GM21825 (cell line): ENCODE measurements around the gene NHEJ1.

ENCODE experiments used
- ATAC-seq: cut with Tn5 transposase; IDR thresholded peaks from one replicate; pipeline ENCODE4 v1.9.1; 2021; ENCODE audit warnings: mild to moderate bottlenecking, moderate library complexity; ENCODE audit not compliant: unreplicated experiment

Gene NHEJ1

GRCh38 chr2:219168932-219169331, 8.3 kb upstream of the NHEJ1 start:
- no peak for ATAC-seq

- ATAC-seq, result no peak
Observed at GRCh38 chr2:219168526-219168925, 7.9 kb upstream of the NHEJ1 start.

- no peak for ATAC-seq
Observed at GRCh38 chr2:219167997-219168396, 7.4 kb upstream of the NHEJ1 start.

GRCh38 chr2:219165058-219165911, 4.7 kb upstream of the NHEJ1 start:
- ATAC-seq, result no peak

DNA sequence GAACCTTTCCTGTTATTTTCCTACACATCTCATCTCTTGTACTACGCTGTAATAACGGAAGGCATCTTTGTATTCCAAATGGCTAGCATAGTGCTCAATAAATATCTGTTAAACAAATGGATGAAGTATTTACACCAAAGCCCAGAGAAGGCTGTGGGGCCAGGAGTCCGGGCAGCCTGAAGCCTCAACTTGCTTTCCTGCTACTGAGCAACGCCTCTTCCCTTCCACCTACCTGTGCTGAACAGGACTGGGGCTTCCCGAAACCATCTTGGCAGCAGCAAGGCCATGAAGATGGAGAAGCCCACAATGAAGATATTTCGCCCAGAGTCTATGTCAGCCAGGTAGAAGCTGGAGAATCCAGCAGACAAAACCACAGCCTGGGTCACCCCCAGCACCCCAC, 2.5 kb upstream of the NHEJ1 start:
- no peak for ATAC-seq

DNA sequence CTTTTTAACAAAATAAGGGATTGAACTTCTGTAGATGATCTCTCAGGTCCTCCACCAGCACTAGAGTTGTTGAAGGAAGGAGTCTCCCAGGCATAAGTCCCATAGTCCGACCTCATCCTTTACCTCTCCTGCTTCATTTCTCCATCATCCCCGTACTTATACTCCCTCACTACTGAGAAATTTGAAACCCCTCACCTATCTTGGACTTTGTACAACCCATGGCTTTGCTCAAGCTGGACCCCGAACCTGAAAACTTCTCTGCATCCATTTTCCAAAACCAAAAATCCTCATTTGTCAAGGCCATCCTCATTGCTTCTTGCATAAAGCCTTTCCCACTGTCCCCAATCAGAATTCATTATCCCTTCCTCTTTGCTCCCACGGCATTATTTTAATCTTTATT, 482 bp upstream of the NHEJ1 start:
- ATAC-seq, result no peak

DNA sequence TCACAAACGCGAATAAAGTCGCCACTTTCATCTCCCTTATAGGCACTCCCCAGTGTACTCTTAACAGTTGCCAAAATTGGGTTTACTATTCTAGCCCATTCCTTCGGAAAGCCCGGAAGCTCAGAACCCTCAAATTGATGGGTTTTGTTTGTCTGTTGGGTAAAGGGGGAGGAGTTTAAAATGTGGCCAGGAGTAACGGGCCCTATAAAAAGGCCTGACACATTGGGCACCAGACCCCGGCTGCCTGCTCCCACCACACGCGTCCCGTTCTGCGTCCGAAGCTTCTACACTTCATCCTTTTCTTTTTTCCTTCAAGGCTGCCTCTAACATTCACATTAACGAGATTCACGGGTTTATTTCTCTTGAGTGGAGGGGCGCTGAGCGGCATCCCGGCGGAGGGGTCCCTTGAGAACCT, 837 bp downstream of the NHEJ1 start:
- no peak for ATAC-seq

- no peak for ATAC-seq
Observed at GRCh38 chr2:219158586-219158985, 2.0 kb downstream of the NHEJ1 start.

DNA sequence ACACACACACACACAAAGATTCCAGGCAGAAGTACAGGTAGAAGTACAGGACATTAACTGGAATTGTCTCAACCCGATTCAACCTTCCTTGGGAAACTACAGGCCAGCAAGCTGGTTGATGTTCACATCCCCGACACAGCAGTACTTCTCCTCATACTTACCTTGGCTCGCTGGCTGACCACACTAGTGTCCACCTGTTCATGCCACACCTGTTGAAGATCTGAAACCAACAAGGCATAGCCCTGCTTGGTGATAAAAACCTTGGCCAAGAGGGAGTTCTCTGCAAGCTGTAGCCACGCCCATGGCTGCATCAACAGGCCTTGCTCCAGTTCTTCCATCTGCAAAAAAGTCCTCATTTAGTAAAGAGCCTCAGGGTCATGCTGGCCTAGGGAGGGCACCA, 2.6 kb downstream of the NHEJ1 start:
- no peak for ATAC-seq

DNA sequence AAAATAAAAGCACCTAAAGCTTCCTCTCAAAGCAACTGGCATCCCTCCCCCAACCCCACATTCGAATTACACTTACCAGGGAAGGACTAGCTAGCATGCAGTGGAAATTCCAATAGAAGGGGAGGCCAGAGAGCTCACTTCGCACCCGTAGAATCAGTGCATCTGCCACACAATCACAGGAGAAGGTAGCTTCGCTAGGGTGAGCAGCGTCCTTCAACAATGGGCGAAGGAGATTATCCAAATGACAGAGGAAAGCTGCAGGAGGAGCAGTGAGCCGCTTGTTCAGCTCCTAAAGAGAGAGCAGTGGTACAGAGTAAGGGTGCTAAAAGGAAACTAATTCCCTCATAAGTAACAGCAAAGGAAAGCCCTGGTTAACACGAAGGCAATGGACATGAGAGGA, 3.2 kb downstream of the NHEJ1 start:
- no peak for ATAC-seq

DNA sequence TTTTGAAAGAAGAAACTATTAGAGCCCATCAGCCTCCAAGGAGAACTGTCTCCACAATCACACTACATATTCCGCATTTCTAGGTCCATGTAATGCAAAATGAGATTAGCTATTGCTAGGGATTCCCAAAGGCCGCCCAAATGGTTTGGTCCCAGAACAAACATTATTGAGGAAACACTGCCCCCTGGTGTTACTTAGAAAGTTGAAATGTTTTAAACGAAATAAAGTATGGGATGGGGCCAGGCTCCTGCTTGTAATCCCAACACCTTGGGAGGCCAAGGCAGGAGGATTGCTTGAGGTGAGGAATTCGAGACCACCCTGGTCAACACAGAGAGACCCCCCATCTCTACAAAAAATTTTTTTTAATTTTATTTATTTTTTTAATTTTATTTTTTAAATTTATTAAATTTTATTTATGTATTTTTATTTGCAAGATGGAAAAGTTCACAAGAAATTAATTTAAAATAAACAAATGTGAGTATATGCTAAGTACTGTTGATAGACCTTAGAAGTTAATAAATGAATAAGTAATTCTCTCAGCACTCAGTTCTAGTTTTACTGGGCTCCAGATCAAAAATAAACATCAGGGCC, 5.5 kb downstream of the NHEJ1 start:
- no peak for ATAC-seq

DNA sequence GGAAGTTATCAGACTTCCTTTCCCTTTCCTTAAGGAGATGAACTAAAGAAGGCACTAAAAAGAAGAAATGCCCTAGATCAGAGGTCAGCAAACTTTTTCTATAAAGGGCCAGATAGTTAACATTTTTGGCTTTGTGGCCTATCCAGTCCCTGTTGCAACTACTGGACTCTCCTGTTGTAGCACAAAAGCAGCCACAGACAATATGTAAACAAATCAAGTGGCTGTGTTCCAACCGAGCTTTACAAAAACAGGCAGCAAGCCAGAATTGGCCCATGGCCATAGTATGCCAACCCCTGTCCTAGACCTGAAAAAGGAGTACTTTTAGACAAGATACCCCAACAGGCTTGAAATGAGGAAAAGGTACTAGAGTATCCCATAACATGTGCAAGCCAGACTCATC, 10.9 kb downstream of the NHEJ1 start:
- ATAC-seq, result no peak

DNA sequence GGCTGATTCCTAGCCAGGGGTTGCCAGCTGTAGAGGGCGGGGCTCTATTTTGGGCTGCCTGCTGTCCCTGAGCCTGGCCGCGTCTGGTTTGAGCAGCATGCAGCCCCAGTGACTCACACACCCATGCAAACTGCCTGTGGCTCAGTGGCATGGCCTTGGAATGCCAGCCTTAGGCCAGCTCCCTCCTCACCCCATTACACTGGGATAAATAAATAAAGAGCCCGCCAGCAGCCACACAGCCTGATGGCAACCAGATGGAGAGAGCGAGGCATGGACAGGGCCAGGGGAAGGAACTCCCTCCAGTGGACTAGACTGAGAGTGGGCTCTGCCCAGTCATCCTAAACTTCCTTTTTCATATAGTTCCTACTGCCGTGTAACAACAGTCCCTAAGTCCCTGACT, 18.3 kb downstream of the NHEJ1 start:
- ATAC-seq, result no peak

DNA sequence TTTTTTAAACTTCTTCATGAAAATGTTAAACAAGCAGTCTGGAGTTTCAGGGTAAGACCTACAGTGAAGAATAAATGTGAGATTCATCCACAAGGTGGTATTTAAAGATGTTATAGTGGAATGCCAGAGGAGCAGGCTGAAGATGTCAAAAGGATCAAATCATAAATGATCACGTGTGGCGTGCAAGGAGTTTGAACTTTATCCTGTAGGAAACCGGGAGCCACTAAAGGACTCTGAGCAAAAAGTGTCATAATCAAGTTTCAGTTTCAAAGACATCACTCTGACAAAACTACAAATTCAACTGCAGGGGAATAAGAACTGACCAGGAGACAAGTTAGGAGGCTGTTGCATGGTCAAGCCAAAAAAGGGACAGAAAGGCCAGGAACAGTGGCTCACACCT, 19.9 kb downstream of the NHEJ1 start:
- no peak for ATAC-seq

- ATAC-seq, result no peak
Observed at GRCh38 chr2:219133976-219134375, 26.6 kb downstream of the NHEJ1 start.

GRCh38 chr2:219131744-219132143, 28.9 kb downstream of the NHEJ1 start:
- no peak for ATAC-seq

GRCh38 chr2:219131327-219131726, 29.3 kb downstream of the NHEJ1 start:
- ATAC-seq, result no peak

DNA sequence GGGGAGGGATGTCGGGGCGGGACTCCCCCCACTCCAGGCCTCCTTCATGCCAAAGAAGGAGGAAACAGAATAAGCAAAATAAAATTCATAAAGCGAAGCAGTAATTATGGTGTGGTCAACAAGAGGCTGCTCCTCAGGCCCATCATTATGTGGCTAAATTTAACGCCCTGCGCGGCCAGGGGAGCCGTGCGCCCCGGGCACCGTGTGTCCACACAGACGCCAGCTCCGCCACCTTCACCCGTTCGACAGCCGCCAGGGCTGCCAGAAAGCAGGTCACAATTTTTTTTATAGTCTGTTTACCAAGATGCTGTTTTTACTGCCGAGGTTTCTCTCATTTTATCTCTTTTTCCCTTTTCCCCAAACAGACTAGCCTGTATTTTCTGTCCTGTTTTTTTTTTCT, 31.0 kb downstream of the NHEJ1 start:
- ATAC-seq, result no peak

- ATAC-seq, result no peak
Observed at GRCh38 chr2:219128396-219128795, 32.2 kb downstream of the NHEJ1 start.

DNA sequence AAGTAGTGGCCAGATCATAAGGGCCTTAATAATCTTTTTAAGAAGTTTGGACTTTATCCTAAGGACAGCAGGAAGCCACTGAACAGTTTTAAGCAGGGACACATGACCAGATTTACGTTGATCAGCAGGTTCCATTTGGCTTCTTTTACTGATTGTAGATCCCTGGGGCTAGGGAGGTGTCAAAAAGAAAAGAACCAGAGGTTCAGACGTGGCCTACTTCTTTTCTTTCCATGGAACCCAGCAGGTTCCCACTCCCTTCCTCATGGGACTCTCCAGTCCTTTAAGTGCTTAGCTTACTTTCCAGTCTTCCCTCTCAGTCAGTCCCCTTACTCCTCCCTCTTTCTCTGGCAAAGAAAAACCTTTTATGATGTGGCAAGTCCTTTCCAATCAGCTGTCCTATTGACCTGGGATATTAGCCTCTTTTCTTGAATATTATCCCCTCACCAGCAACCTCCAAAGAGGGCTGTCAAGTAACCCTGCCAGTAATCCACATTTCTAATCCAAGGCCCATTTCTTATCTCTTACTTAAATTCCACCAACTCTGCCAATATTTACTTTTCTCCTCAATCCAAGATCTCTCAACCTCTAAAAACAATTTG, 33.5 kb downstream of the NHEJ1 start:
- no peak for ATAC-seq

- no peak for ATAC-seq
Observed at GRCh38 chr2:219126555-219126954, 34.1 kb downstream of the NHEJ1 start.

GRCh38 chr2:219125886-219126270, 34.7 kb downstream of the NHEJ1 start:
- no peak for ATAC-seq
